IPS-18c (cell line): ENCODE data around the gene ADAM22.

Experiments
- H3K4me3 ChIP-seq: 2 replicates; pipeline ENCODE4 v1.7.0; 2013; ENCODE audit warnings: low read depth, mild to moderate bottlenecking, low read length, moderate library complexity; ENCODE audit not compliant: insufficient read depth
- H3K9me3 ChIP-seq: one replicate; pipeline ENCODE4 v1.6.1; 2013; ENCODE audit warnings: mild to moderate bottlenecking, low read length, moderate library complexity; ENCODE audit not compliant: control insufficient read depth, insufficient read depth

Gene ADAM22

DNA sequence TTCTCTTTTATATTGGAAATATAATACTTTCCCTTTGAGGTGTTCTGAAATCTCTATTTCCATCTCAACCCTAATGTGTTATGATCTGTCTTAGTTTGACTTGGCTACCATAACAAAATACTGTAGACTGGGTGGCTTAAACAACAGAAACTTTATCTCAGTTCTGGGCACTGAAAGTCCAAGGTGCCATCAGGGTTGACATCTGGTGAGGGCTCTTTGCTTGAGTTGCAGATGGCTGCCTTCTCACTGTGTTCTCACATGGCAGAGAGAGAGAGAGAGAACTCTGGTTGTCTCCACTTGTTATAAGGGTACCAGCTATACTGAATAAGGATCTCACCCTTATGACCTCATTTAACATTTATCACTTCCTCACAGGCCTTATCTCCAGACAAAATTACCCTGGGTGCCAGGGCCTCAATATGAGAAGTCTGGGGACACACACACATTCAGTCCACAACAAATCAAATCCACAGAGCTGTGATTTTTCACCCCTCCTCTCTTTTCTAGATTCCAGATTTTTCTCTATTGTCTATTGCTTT, 181.3 kb downstream of the ADAM22 start:
- H3K4me3 ChIP-seq: no peak overlapping the region
- H3K9me3 ChIP-seq: no peaks in the 10 kb centered on the region

GRCh38 chr7:88115816-88116215, 181.8 kb downstream of the ADAM22 start:
- Histone ChIP-seq H3K4me3 (no peak overlapping the region), H3K9me3 (no peaks in the 10 kb centered on the region)

GRCh38 chr7:88116235-88116795, 182.3 kb downstream of the ADAM22 start:
- Histone ChIP-seq H3K9me3 (no peaks in the 10 kb centered on the region), H3K4me3 (no peak overlapping the region)

- Histone ChIP-seq H3K4me3 (no peak overlapping the region), H3K9me3 (no peaks in the 10 kb centered on the region)
These were observed 183.3 kb downstream of the ADAM22 start for GRCh38 chr7:88117325-88117724.

DNA sequence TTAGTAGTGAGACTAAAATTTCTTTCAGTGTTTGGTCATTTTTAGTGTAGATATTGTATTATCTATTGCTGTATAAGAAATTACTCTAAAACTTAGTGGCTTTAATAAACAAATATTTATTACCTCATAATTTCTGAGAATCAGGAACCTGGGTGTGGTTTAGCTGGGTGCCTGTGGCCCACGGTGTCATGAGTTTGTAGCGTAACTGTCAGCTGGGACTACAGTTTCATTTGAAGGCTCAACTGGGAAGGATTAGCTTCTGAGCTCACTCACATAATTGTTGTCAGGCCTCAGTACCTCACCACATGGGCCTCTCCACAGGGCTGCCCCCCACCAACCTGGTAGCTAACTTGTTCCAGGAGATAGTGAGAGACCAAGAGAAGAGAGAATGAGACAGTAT, 187.3 kb downstream of the ADAM22 start:
- Histone ChIP-seq H3K9me3 (no peaks in the 10 kb centered on the region), H3K4me3 (no peak overlapping the region)

DNA sequence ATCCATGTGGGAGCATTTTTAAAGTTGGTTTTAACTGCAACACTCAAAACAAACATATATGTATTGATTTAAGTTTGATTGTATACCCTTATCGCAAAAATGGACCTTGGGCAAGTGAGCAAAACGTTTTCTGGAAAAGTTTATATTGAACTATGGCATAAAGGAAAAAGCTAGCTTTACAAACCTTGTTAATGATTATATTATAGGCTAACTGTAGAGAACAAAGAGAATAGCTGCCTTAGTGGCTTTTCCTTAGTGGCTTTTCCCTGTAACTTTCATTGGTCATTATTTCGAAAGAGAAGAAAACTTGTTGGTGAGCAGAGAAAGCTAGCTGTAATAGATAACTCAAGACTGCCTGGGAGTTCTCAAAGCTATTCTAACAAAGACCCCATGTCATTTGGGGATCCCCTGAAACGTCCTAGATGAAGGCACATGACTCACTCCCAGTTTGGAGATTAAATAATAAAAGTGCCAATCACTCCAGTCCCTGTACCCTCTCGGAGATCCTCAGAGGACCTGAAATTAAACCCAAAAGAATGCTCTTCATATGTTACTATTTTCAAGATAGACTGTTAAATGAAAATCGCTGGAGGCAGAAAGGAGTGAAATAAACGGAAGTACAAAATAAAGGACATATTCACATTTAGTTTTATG, 193.7 kb downstream of the ADAM22 start:
- H3K4me3 ChIP-seq: no peak overlapping the region

DNA sequence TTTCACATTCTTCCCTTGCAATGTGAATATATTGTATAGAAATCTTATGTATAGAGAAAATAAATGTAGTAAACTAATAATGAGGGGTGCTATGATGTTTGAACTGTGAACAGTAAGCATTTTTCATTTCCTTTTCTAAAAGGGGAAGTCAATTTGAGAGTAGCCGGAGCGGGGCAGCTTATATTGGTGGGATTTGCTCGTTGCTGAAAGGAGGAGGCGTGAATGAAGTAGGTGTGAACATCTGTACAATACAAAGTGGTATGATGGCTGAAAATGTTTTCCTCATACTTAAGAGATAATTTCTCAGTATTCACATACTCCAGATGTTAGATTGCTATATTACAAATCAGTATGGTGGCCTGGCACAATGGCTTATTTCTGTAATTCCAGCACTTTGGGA, 198.7 kb downstream of the ADAM22 start:
- H3K9me3 ChIP-seq: no peaks in the 10 kb centered on the region
- no peak overlapping the region for H3K4me3 ChIP-seq

More for the DNA sequence above, 193.7 kb downstream of the ADAM22 start:
- no peaks in the 10 kb centered on the region for H3K9me3 ChIP-seq

- Histone ChIP-seq H3K4me3 (no peak overlapping the region), H3K9me3 (no peaks in the 10 kb centered on the region)
These were observed 206.9 kb downstream of the ADAM22 start for GRCh38 chr7:88140947-88141346.

- no peaks in the 10 kb centered on the region for H3K9me3 ChIP-seq
- H3K4me3 ChIP-seq: no peak overlapping the region
These were observed 207.4 kb downstream of the ADAM22 start for GRCh38 chr7:88141479-88141878.

GRCh38 chr7:88141953-88142352, 207.9 kb downstream of the ADAM22 start:
- no peak overlapping the region for H3K4me3 ChIP-seq
- no peaks in the 10 kb centered on the region for H3K9me3 ChIP-seq

DNA sequence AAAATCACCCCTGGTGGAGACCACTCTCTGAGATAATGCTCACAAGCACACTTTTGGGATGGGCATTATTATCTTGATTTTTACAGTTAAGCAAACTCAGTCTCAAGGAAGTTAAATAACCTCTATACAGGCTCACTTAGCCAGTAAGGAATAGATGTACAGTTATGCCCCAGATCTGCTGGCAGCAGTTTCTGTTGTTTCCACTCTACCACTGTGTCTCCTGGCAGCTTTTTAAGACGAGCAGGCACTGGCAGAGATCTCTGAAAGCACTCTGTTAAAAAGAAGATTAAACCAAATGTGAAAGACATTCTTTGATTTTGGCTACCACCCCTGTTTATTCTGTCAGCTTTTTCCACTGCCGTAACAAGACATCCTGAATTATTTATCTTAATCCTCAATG, 212.6 kb downstream of the ADAM22 start:
- Histone ChIP-seq H3K9me3 (no peaks in the 10 kb centered on the region), H3K4me3 (no peak overlapping the region)

- Histone ChIP-seq H3K9me3 (no peaks in the 10 kb centered on the region), H3K4me3 (no peak overlapping the region)
These were observed 213.3 kb downstream of the ADAM22 start for GRCh38 chr7:88147341-88147740.

GRCh38 chr7:88147949-88148348, 213.9 kb downstream of the ADAM22 start:
- no peaks in the 10 kb centered on the region for H3K9me3 ChIP-seq
- H3K4me3 ChIP-seq: no peak overlapping the region

GRCh38 chr7:88150033-88150432, 216.0 kb downstream of the ADAM22 start:
- no peak overlapping the region for H3K4me3 ChIP-seq
- H3K9me3 ChIP-seq: no peaks in the 10 kb centered on the region

DNA sequence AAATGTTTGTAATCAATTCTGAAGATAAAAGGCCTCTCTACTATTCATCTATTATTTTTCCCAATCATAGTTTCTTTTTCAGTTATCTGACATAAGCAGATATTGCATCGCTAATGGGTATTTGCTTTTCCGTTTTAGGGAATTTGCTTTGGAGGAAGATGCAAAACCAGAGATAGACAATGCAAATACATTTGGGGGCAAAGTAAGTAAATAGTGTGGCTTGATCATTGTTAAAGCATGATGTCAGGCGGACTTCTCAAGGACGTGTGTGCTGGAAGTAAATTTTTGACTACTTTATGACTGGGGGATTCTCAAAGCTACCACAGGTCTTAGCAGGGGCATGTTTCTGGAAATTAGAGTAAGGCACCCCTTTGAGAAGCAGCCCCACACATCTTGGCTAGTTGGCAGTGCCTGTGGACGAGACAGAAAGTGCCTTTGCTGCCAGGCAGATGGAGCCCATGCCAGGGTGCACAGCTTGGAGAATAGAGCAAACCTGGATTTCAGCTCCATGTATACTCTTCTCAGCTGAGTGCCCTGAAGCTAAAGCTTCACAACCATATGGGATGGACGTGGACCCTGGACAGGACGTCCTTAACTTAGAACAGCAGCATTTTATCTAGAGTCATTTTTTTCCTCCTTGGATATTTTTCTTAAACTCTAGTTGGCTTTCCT, 217.2 kb downstream of the ADAM22 start:
- Histone ChIP-seq H3K4me3 (no peak overlapping the region), H3K9me3 (no peaks in the 10 kb centered on the region)

DNA sequence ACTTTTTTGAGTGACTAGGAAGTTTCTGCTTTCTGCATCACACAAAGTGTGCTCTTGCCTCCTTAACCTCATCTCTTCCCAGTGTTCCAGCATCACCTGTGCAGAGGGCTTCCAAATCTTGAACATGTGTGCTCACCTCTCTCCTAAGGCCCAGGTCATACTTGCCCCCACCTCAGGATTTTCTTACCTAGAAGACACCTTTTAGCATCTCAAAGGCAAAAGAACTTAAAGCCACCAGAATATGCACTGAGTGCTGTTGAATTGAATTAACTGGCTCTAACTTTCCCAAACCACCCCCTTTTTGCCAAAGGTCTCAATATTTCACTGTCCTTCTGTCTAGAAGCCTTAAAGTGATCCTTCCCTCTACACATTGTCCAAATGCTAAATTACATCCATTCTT, 219.3 kb downstream of the ADAM22 start:
- H3K9me3 ChIP-seq: no peaks in the 10 kb centered on the region
- no peak overlapping the region for H3K4me3 ChIP-seq

GRCh38 chr7:88155756-88156155, 221.7 kb downstream of the ADAM22 start:
- Histone ChIP-seq H3K4me3 (no peak overlapping the region), H3K9me3 (peaks cover 3% of the 10 kb centered on the region)

DNA sequence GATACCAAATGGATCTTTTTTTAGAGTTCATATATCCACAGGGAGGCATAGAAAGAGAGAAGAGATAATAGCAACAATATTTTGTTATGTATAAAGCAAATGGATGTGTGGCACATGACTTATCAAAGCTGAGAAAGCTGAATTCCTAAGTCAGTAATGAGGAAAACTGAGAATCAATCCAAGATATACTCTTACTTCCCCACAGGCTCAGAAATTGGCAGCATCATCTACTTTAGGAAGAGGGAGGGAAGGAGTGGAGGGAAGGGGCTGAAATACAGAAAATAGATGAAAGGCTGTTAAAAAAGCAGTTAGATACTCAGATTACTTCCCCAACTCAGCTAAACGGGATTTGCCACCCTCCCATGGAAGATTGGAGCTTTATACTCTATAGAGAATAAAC, 222.3 kb downstream of the ADAM22 start:
- H3K4me3 ChIP-seq: no peak overlapping the region
- H3K9me3 ChIP-seq: peaks cover 4% of the 10 kb centered on the region
